ENCODE results near the gene SPEM3.

Gene SPEM3

DNA sequence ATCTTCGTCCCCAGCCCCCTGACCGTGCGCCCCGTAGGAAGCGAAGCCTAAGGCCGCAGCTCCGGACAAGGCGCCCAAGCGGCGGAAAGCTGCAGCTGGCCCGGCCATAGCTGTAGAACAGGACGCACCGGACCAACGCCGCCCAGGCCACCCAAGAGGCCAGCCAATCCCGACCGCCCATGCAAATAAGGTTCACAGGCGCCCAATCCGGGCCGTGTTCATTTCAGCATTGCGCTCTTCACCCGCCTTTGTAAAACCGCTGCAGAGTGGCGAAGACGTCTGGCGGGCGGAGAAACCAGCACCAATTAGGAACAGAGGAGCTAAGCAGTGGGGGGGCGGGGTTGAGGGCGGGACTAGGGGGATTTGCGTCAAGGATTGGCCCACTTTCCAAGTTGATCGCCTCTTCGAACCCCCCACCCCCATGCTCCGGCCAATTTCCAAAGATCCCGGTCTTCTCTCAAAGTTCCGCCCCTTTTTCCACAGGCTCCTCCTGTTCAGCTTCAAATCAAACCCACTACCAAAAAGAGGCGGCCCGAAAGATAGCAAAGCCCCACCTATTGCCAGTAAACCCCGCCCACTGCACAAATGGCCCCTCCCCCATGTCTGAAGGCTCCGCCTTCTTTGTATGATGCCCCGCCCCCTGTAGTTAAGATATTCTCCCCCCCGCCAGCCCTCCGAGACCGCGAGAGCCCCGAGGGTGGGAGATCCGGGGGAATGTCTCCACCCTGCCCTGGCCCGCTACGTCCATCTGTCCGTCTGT is 24.5 kb upstream of the SPEM3 start, which contains the start of gene TMEM256:
Gene TMEM256, minus strand, starts transcription at position 121 of the 760 bp plus-strand sequence. Its CDS starts 13 bp downstream, at position 108.
- peak; percentile 93 to 95 for DNase-seq

DNA sequence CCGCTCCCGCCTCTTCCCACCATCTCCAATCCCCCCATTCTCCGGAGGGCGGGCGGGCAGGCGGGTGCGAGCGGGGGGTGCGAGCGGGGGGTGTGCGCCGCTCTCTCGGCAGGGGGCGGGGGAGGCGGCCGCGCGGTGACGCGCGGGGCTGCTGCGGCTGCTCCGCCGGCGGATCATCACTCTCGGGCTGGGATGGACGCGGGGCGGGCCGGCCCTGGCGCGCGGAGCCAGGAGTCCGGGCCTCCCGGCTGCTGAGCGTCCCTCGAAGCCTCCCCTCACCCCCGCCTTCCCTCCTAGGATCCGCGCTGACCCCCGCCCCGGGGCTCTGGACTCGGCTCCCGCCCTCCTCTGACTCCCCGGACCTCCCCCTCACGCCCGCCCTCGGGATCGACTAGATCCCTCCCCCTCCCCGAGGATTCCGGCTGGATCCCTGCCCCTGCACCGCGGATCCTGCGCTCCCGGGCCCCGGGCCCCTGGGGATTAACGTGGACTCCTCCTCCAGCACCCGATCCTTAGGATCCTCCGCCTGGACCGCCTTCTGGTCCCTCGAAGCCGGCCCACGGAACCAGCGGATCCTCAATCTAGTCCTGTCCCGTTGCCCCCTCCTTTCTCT is 23.8 kb upstream of the SPEM3 start:
- DNase-seq = peak in 1 of 2 experiments; percentile 5

DNA sequence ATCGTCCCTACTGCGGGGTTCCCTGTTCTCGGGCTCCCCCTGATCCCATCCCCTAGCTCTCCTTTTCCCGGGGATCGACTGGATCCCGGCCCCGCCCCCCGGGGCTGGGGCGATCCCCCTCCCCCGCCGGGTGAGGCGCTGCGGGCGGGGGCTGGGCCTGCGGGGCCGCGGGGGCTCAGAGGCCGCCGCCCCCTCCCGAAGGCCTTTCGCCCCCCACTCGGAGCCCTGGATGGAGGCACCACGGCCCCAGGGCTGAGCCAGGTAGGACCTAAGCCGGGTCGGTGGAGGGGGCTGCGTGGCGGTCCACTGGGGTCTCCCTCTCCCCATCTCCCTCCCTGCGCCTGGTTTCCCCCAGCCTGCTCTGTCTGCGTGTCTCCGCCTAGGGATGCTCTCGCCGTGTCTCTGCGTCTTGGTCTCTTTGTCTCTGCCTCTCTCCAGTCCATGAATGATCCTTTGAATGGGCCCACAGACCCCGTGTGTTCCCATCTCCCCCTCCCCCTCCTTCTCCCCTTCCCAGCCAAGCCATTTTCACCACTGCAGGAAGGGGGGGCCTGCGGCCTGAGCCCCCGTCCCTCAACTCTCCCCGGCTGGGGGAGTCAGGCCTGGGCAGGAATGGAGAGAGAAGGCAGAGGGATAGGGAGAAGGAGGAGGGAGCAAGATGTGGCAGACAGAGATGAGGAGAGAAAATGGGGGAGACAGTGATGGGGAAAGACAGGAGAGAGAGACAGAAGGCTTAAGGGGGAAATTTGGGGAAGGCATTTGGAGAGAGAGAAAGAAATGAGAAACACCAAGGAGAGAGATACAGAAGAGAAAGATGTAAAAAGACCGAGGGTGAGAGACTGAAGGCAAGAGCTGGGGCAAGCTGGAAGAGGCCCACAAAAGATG is 23.1 kb upstream of the SPEM3 start:
- no peak for DNase-seq

DNA sequence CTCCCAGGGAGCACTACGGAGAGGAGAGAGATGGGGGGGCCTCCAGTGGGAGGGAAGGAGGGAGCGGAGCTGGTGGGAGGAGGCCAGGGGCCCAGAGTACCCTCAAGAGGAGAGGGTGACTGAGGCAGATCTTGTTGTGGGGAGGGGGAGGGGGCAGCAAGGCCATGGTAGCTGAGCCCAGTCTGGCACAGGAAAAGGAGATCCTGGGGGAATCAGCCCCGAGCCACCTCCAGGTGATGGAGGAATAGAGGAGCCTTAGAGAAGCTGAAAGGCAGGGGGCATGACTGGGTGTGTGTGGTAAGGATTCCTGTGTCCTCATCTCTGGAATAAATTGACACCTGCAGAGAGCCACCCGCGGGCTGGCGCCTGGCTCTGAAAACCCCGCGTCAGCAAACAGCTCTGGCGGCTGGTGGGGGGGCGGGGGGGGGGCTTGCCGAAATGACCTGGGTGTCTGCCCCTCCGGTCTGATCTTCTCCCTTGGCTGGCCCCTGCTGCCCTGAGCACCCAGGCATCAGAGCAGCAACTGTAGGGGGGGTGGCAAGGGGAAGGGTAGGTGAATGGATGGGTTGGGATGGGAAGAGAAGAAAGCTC is 22.3 kb upstream of the SPEM3 start:
- DNase-seq = no peak

DNA sequence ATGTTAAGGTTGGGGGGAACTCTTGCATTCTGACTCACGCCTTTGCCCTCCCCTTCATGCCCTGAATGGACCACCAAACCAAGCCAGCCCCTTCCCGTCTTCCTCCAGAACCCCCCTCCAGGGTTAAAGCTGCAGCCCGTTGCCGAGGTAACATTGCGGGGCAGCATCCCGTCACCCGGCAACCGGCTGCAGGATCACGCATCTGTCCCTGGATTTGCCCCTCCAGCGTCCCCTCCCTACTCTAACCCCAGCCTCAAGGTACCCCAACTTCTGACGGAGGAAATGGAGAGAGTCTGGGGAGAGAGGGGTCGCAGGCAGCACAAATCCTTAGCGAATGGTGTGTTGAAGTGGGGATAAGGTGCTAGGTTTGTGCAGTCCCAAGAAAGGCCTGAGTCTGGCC is 21.6 kb upstream of the SPEM3 start:
- no peak for DNase-seq

DNA sequence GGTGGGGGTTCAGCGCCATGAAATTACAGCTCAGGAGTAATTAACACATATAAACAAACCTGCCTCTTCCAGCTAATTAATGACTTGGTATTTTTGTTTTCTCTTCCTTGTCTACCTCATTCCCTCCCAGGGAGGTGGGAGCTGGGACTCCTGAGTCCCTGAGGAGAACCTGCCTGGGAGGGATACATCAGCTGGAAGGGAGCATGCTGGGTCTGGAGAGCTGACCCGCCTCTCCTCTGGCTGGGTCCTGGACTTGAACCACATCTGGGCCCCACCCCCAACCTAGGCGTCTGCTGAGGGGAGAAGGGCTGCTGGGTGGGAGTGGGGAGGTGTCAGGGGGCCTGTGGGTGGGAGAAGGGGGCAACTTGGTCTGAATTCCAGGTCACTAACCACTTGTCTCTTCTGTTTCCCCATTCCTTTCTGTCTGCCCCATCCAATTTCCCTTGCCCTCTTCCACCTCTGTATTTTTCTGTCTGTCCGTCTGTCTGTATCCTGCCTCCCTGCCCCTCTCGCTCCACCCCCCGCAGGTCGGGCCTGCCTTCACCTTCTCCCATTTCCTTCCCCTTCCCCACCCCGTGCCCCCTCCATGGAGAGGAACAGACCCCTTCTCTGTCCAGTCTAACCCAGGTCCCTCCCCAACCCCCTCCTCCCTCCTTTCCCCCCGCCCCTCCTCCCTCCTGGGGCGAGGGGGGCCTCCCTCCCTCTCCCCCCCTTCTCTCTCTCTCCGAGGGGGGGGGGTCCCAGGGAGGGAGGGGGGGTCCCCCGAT is 21.0 kb upstream of the SPEM3 start, which contains the start of gene NLGN2:
Gene NLGN2, plus strand, starts transcription at position 361 of the 767 bp plus-strand sequence. CDS start 411 bp downstream, outside the sequence.
- no peak for DNase-seq

DNA sequence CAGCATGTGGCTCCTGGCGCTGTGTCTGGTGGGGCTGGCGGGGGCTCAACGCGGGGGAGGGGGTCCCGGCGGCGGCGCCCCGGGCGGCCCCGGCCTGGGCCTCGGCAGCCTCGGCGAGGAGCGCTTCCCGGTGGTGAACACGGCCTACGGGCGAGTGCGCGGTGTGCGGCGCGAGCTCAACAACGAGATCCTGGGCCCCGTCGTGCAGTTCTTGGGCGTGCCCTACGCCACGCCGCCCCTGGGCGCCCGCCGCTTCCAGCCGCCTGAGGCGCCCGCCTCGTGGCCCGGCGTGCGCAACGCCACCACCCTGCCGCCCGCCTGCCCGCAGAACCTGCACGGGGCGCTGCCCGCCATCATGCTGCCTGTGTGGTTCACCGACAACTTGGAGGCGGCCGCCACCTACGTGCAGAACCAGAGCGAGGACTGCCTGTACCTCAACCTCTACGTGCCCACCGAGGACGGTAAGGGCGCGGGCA is 20.4 kb upstream of the SPEM3 start:
- DNase-seq = no peak

DNA sequence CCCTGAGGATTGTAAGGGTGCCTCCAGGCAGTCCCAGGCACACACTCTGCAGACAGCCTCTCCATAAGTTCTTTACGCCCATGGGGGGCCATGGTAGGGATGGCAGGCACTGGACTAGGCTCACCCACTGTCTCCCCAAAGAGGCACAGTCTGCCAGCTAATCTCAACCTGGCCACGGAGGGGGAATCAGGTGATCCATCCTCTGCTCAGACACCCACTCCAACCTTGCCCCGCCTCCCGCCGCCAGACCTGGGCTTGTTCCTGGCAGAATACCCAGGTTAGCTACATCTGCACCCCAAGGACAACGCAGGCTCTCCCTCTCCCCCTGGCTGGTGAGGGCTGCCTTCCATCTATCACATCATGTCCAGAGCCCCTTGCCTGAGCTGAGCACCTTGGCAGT is 19.8 kb upstream of the SPEM3 start:
- DNase-seq = no peak

DNA sequence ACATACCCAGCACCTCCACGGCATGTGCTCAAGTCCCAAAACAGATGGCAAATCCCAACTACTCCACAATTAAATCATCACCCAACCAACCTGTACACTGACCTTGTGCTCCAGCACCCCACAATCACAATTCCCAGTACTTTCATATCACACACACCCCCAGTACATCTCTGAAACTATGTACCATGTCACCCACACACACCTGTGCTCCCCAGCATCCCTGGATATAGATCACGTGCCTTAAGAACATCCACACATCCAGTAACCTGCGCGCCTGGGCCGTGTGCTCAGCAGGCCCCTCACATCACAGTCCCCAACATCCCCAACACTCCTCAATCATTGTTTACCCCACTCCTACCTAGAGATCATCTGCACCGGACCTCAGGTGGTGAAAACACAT is 18.9 kb upstream of the SPEM3 start:
- no peak for DNase-seq

DNA sequence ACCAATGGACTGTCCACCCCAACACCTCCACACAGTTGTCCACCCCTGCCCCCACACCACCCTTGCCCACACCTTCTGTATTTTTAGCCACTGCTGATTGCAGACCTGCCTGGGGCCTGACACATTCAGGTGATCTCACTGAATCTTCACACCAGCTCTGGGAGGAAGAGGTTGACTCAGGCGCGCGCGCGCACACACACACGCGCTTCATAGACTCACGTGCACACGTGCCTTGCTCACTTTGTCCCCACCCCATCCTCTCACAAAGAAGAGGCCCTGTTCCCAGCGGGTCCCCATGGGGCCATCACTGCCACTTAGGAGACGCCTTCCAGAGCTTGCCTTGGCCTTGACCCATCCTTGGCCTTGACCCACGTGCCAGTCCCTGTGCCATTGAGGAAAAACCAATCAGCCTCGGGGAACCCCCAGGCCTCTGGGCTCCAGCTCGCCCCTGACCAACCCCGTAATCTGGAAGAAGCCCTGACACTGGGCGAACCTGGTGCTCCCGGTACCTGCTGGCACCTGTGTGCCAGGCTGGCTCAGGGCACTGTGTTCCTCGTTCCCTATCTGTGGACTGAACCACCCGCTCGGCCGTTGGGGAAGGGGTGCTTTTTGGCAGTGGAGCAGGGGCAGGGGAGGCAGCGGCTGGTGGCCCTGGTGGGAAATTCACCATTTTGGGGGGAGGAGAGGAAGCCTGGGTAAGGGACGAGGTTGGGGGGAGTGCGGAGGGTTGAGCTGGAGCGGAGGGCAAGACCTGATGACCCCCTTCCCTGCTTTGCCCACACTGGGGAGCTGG is 17.8 kb upstream of the SPEM3 start:
- no peak for DNase-seq

DNA sequence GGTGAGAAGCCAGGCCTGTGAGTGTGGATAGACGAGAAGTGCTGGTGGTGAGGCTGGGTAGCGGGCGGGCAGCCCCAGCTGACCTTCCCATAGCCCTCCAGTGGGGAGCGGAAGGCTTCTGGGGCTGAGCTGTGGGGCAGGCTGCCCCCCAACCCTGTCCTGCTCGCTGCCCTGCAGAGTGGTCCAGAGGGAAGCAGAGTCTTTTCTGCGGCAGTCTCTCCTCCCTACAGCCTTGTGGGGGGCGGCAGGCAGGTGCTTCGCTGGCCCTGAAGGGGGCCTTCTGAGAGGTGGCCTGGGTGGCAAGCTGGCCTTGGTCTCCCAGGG is 17.3 kb upstream of the SPEM3 start:
- no peak for DNase-seq

DNA sequence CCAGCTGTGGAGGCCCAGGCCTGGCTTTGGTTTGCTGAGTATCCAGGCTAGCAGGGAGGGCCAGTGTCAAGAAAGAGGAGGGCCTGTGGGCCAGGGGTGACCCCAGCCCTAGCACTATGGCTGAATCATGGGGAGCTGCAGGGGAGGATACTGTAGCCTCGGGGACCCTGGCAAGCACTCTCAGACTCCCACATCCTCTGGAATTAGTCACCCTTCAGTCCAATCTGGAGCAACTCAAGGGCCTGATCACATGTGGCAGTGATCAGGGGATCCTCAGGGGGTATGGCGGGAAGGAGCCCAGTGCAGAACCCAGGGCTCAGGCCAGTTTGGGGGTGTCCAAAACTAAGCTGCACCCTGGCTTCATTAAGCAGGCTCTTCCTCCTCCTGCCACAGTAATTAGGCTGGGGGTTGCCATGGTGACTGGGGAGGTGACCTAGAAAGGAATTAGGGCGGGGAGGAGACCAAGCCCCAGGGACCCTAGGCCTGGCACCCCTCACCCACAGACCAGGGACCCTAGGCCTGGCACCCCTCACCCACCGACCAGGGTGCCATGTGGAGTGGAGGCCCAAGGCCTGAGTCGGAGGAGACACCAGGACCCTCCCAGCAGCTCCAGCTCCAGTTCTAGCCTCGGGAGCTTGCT is 15.2 kb upstream of the SPEM3 start:
- DNase-seq = no peak

DNA sequence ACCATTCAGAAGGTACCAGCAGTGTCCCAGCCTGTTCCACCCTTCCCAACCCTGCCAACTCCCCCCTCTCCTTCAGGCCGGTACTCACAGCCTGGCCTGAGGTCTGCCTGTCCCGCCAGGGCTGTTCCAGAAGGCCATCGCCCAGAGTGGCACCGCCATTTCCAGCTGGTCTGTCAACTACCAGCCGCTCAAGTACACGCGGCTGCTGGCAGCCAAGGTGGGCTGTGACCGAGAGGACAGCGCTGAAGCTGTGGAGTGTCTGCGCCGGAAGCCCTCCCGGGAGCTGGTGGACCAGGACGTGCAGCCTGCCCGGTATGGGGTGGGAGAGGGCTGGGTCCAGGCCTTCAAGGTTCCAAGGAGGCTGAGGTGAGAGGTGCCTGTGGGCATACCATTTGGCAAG is 13.8 kb upstream of the SPEM3 start:
- DNase-seq = no peak

DNA sequence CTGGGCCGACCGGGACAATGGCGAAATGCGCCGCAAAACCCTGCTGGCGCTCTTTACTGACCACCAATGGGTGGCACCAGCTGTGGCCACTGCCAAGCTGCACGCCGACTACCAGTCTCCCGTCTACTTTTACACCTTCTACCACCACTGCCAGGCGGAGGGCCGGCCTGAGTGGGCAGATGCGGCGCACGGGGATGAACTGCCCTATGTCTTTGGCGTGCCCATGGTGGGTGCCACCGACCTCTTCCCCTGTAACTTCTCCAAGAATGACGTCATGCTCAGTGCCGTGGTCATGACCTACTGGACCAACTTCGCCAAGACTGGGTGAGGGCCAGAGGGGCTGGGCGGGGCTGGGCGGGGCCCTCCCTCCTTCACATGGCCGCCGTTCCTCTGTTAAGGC is 12.9 kb upstream of the SPEM3 start:
- no peak for DNase-seq

DNA sequence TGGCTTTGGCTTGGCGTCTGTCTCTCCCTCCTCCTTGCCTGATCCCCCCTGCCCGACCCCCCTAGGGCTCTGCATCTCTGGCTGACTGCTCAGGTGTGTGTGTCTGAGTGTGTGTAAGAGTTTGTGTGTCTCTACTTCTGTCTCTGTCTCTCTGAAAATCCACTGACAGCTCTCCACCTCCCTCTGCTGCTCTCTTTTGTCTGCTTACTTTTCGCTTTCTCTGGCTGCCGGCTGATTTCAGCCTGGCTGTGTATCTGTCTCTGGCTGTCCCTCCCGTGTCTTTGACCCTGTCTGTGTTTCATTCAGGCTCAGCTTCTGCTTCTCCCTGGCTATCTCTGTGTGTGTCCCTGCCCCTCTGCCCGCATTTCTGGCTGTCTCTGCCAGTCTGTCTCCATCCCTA is 12.3 kb upstream of the SPEM3 start:
- no peak for DNase-seq

DNA sequence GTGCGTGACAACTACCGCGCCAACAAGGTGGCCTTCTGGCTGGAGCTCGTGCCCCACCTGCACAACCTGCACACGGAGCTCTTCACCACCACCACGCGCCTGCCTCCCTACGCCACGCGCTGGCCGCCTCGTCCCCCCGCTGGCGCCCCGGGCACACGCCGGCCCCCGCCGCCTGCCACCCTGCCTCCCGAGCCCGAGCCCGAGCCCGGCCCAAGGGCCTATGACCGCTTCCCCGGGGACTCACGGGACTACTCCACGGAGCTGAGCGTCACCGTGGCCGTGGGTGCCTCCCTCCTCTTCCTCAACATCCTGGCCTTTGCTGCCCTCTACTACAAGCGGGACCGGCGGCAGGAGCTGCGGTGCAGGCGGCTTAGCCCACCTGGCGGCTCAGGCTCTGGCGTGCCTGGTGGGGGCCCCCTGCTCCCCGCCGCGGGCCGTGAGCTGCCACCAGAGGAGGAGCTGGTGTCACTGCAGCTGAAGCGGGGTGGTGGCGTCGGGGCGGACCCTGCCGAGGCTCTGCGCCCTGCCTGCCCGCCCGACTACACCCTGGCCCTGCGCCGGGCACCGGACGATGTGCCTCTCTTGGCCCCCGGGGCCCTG is 11.5 kb upstream of the SPEM3 start:
- DNase-seq = no peak

DNA sequence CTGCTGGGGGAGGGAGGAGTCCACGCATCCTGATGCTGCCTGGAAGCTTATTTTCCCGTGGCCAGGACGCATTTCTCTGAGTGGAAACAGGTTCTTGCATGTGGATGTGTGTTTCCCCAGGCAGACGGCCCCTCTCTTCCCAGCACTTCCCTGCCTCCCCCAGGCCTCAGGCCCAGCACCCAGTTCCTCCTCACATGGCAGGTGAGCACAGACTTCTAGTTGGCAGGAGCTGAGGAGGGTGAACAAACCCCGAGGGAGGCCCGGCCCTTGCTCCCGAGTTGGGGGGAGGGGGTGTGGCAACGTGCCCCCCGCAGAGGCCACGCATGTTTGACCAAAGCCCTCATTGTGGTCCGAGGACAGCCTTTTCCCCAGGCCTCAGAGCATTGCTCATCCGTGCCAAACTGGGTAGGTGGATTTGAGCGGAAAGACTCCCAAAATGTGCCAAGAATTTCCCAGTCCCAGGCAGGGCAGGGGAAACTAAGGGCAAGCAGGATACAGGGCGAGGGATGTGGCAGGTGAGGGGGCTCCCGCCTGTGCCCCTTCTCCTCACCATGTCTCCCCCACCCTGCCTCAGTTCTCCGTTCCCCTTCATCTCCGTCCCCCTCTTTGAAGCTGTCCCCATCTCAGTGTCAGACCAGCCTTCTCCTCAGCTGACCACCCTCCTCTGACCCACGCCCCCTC is 10.0 kb upstream of the SPEM3 start:
- no peak for DNase-seq

DNA sequence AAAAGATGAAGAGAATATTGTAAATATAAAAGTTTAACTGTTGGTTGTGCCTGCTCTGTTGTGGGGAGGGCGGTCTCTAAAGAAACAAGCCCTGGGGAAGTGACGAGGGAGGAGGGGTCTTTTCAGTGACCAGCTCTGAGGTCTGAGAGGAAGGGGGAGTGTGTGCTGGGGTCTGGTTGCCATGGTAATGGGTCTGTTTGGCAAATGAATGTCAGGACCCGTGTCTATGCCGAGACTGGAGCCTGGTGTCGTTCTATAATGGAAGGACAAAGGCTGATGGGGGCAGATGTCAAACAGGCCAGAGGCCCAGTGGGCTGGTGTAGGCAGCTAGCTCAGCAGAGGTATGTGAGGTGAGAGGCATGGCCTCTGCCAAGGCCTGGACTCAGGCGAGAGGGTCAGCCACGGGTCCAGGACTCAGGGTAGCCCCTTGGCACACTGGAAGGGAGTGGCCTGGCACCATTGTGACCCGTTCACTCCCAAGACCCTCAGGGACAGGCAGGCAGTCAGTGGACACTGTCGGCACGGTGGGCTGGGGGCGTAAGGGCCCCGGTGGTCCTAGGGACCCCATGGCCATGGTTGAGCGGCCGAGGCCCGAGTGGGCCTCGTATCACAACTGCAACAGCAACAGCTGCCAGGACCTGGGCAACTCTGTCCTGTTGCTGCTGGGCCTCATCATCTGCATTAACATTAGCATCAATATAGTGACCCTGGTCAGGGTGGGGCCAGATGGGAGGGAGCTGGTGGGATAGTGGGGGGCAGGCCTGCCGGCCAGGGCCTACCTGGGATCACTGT is 8.6 kb upstream of the SPEM3 start, which contains the start of gene SPEM1:
Gene SPEM1, plus strand, starts transcription at position 506 of the 792 bp plus-strand sequence. Its CDS starts 61 bp downstream, at position 567.
- DNase-seq = no peak

DNA sequence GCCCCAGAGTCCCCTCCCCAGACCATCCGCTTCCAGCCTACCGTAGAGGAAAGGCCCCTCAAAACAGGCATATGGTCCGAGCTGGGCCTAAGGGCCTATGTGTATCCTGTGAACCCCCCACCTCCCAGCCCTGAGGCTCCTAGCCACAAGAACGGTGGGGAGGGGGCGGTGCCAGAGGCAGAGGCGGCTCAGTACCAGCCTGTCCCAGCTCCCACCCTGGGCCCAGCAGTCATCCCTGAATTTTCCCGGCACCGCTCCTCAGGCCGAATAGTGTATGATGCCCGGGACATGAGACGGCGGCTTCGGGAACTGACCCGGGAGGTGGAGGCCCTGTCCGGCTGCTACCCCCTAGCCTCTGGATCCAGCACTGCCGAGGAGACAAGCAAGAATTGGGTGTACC is 7.5 kb upstream of the SPEM3 start:
- DNase-seq = no peak
